Measurements from ENCODE around the gene ADAMTS19.

DNA sequence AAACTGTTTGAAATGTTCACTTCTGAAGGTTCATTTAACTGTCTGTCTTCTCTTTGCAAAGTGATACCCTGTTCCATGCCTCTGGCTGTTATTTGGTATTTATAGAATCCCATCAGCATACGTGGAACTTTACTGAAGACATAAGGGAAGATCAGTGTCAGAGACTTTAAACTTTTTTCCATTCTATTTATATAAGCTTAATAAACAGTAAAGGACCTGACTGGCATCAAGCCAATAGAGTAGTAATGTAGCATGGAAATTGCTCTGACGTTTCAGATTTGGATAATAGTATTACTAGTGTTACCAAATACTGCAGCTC, 192.9 kb downstream of the ADAMTS19 start:
- TF ChIP-seq, protein P1, sequence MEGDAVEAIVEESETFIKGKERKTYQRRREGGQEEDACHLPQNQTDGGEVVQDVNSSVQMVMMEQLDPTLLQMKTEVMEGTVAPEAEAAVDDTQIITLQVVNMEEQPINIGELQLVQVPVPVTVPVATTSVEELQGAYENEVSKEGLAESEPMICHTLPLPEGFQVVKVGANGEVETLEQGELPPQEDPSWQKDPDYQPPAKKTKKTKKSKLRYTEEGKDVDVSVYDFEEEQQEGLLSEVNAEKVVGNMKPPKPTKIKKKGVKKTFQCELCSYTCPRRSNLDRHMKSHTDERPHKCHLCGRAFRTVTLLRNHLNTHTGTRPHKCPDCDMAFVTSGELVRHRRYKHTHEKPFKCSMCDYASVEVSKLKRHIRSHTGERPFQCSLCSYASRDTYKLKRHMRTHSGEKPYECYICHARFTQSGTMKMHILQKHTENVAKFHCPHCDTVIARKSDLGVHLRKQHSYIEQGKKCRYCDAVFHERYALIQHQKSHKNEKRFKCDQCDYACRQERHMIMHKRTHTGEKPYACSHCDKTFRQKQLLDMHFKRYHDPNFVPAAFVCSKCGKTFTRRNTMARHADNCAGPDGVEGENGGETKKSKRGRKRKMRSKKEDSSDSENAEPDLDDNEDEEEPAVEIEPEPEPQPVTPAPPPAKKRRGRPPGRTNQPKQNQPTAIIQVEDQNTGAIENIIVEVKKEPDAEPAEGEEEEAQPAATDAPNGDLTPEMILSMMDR (IDR thresholded peaks at IDR 0.05): no peak
- TF ChIP-seq ZFX (IDR thresholded peaks at IDR 0.05; ENCODE audit: borderline replicate concordance): no peak

All from 22Rv1 (cell line).